CMK (cell line): ENCODE results near the gene MRPS9.

Experiments used
- DNase-seq: peaks from one replicate; pipeline ENCODE4 v3.0.0-alpha.2; 2010; ENCODE audit warnings: low read depth

The MRPS9 gene

GRCh38 chr2:105037572-105038382 lies at the start of gene MRPS9:
TSS of gene MRPS9 (plus strand) at chr2:105038069. CDS start at chr2:105038093, 24 bp downstream.
- DNase-seq = peak; percentile 87

- DNase-seq = no peak
Measured at GRCh38 chr2:105005181-105005951, 32.5 kb upstream of the MRPS9 start.

GRCh38 chr2:105007367-105007766 lies 30.5 kb upstream of the MRPS9 start:
- DNase-seq = no peak

GRCh38 chr2:105032476-105032875 lies 5.4 kb upstream of the MRPS9 start:
- no peak for DNase-seq

- no peak for DNase-seq
Measured at GRCh38 chr2:105034170-105034569, 3.7 kb upstream of the MRPS9 start.

GRCh38 chr2:105038383-105039061 lies 653 bp downstream of the MRPS9 start:
- DNase-seq = peak; percentile 5

- DNase-seq = no peak
Measured at GRCh38 chr2:105039559-105039958, 1.7 kb downstream of the MRPS9 start.

GRCh38 chr2:105042189-105042588 lies 4.3 kb downstream of the MRPS9 start:
- no peak for DNase-seq

GRCh38 chr2:105052773-105053172 lies 14.9 kb downstream of the MRPS9 start:
- DNase-seq = no peak

- DNase-seq = no peak
Measured at GRCh38 chr2:105055613-105056012, 17.7 kb downstream of the MRPS9 start.

GRCh38 chr2:105056245-105056644 lies 18.4 kb downstream of the MRPS9 start:
- no peak for DNase-seq

- no peak for DNase-seq
Measured at GRCh38 chr2:105057005-105057404, 19.1 kb downstream of the MRPS9 start.

GRCh38 chr2:105061560-105061959 lies 23.7 kb downstream of the MRPS9 start:
- no peak for DNase-seq

GRCh38 chr2:105062158-105062557 lies 24.3 kb downstream of the MRPS9 start:
- DNase-seq = peak; percentile 38

- DNase-seq = no peak
Measured at GRCh38 chr2:105068387-105068786, 30.5 kb downstream of the MRPS9 start.

- no peak for DNase-seq
Measured at GRCh38 chr2:105068875-105069274, 31.0 kb downstream of the MRPS9 start.

GRCh38 chr2:105070010-105070865 lies 32.4 kb downstream of the MRPS9 start:
- no peak for DNase-seq

- DNase-seq = no peak
Measured at GRCh38 chr2:105071379-105071778, 33.5 kb downstream of the MRPS9 start.

- DNase-seq = no peak
Measured at GRCh38 chr2:105072039-105072438, 34.2 kb downstream of the MRPS9 start.

GRCh38 chr2:105073591-105073990 lies 35.7 kb downstream of the MRPS9 start:
- no peak for DNase-seq

GRCh38 chr2:105076121-105076520 lies 38.3 kb downstream of the MRPS9 start:
- no peak for DNase-seq
